GM23248 (cell line): ENCODE measurements around the gene SNAP29. TPM values are rescaled to one million over a fixed set of nuclear protein-coding genes. Genes with fewer than 3 reads are reported as not detected.
"Not testable (repeated sequence)": the region's sequence is repeated elsewhere in the genome, so short reads cannot be mapped to it uniquely, and the experiment has no call there.

Experiments
- DNase-seq: peaks from one replicate; pipeline ENCODE4 v3.0.0-alpha.2; 2015
- H2AFZ ChIP-seq: fragments of 200-600 bp; sonication (generic); 2 replicates; pipeline ENCODE4 v1.6.1; 2016; ENCODE audit warnings: antibody characterized with exemption
- H3F3A ChIP-seq: fragments of 200-600 bp; sonication (generic); 2 replicates; pipeline ENCODE4 v1.6.1; 2016; ENCODE audit warnings: mild to moderate bottlenecking, antibody characterized with exemption, mixed run types; ENCODE audit not compliant: insufficient read depth
- H3K27ac ChIP-seq: fragments of 200-600 bp; sonication (generic); 2 replicates; pipeline ENCODE4 v1.5.1; 2016; ENCODE audit warnings: mild to moderate bottlenecking
- H3K27me3 ChIP-seq: fragments of 200-600 bp; sonication (generic); replicated peaks from 2 replicates; pipeline ENCODE4 v1.6.1; 2016; ENCODE audit warnings: mild to moderate bottlenecking; ENCODE audit not compliant: insufficient read depth
- H3K36me3 ChIP-seq: fragments of 200-600 bp; sonication (generic); 2 replicates; pipeline ENCODE4 v1.6.1; 2016; ENCODE audit warnings: low read depth, mild to moderate bottlenecking
- H3K4me1 ChIP-seq: fragments of 200-600 bp; sonication (generic); 2 replicates; pipeline ENCODE4 v1.6.1; 2016; ENCODE audit warnings: mild to moderate bottlenecking; ENCODE audit not compliant: insufficient read depth
- H3K4me2 ChIP-seq: fragments of 200-600 bp; sonication (generic); one replicate; pipeline ENCODE4 v1.6.1; 2016; ENCODE audit warnings: mild to moderate bottlenecking; ENCODE audit not compliant: unreplicated experiment
- H3K4me3 ChIP-seq: fragments of 200-600 bp; sonication (generic); 2 replicates; pipeline ENCODE4 v1.5.1; 2016; ENCODE audit warnings: mild to moderate bottlenecking
- H3K79me2 ChIP-seq: fragments of 200-600 bp; sonication (generic); 2 replicates; pipeline ENCODE4 v1.6.1; 2016; ENCODE audit warnings: mild to moderate bottlenecking; ENCODE audit not compliant: insufficient read depth
- H3K9ac ChIP-seq: fragments of 200-600 bp; sonication (generic); 2 replicates; pipeline ENCODE4 v1.6.1; 2016; ENCODE audit warnings: mild to moderate bottlenecking
- H3K9me2 ChIP-seq: fragments of 200-600 bp; sonication (generic); 2 replicates; pipeline ENCODE4 v1.6.1; 2016; ENCODE audit warnings: mixed run types, mild to moderate bottlenecking, moderate library complexity; ENCODE audit not compliant: insufficient read depth
- H3K9me3 ChIP-seq: fragments of 200-600 bp; sonication (generic); one replicate; pipeline ENCODE4 v1.6.1; 2017; ENCODE audit warnings: low read depth
- H4K20me1 ChIP-seq: fragments of 200-600 bp; sonication (generic); 2 replicates; pipeline ENCODE4 v1.6.0; 2016; ENCODE audit not compliant: insufficient read depth
- EZH2 ChIP-seq: fragments of 200-600 bp; sonication (generic); IDR thresholded peaks from 2 replicates; pipeline ENCODE4 v1.6.1; 2018; ENCODE audit warnings: antibody characterized with exemption, mild to moderate bottlenecking; ENCODE audit not compliant: insufficient read depth, poor library complexity, severe bottlenecking
- EZH2phosphoT487 ChIP-seq: fragments of 200-600 bp; sonication (generic); IDR thresholded peaks from 2 replicates; pipeline ENCODE4 v1.6.1; 2018; ENCODE audit warnings: antibody characterized with exemption, moderate library complexity, mild to moderate bottlenecking, low read depth; ENCODE audit not compliant: insufficient read depth
- WGBS, 2 experiments: methylation state at CpG; one replicate each; pipeline ENCODE4 v1.1.6; 2015 to 2017; ENCODE audit warnings: low lambda C conversion rate in 2 of 2, low coverage in 1 of 2; ENCODE audit errors: missing lambda C conversion rate in 2 of 2; 5-methylcytosine and 5-hydroxymethylcytosine counted together
- in situ Hi-C: fragments of 300-500 bp; cut with MboI; formaldehyde crosslinking; loops from 2 replicates; pipeline ENCODE4 v1.15.0; 2020
- polyA plus RNA-seq: library from polyadenylated mRNA; unstranded; fragments of >200 nt; fragmentation: Nextera tagmentation; extraction: Ambion mirVana; gene quantifications from 2 replicates; pipeline ENCODE4 v1.2.1, GENCODE V29; 2016
- total RNA-seq: library from RNA; depleted of rRNA; stranded (reverse); fragments of >200 nt; shearing (Covaris generic); gene quantifications from 2 replicates; pipeline ENCODE4 v1.2.3, GENCODE V29; 2014

Gene SNAP29
- total and polyA plus RNA-seq, 2 experiments from 2014 or later = 13.8 to 35.8 TPM

GRCh38 chr22:20927940-20928572 lies 69.2 kb downstream of the SNAP29 start:
- no peak overlapping the region for H2AFZ ChIP-seq
- peaks cover 100% of the 10 kb centered on the region for H3K79me2 ChIP-seq
- no peak for TF ChIP-seq EZH2phosphoT487
- no peak for TF ChIP-seq EZH2
- H3F3A ChIP-seq = no peaks in the 10 kb centered on the region
- no peaks in the 10 kb centered on the region for H3K27me3 ChIP-seq
- no peaks in the 10 kb centered on the region for H3K4me1 ChIP-seq
- H3K9me2 ChIP-seq = no peaks in the 10 kb centered on the region
- H4K20me1 ChIP-seq = peaks cover 33% of the 10 kb centered on the region
- 99% methylated on average over 4 of the region's 4 CpGs for WGBS, 2 experiments
- no peak overlapping the region for H3K27ac ChIP-seq
- in situ Hi-C loops = no loop called here
- H3K9me3 ChIP-seq = no peaks in the 10 kb centered on the region
- DNase-seq = no peak
- H3K4me2 ChIP-seq = no peak overlapping the region
- no peaks in the 10 kb centered on the region for H3K36me3 ChIP-seq
- no peak overlapping the region for H3K9ac ChIP-seq
- H3K4me3 ChIP-seq = no peak overlapping the region

- Histone ChIP-seq H2AFZ (no peak overlapping the region), H3K9me3 (no peaks in the 10 kb centered on the region), H3K27ac (no peak overlapping the region), H3K27me3 (no peaks in the 10 kb centered on the region), H4K20me1 (peaks cover 33% of the 10 kb centered on the region), H3K4me3 (no peak overlapping the region), H3F3A (no peaks in the 10 kb centered on the region), H3K4me1 (no peaks in the 10 kb centered on the region), H3K36me3 (no peaks in the 10 kb centered on the region), H3K9ac (no peak overlapping the region), H3K4me2 (no peak overlapping the region), H3K9me2 (no peaks in the 10 kb centered on the region), H3K79me2 (peaks cover 100% of the 10 kb centered on the region)
- DNase-seq = no peak
- in situ Hi-C loops = no loop called here
- 77 to 95% methylated on average over 4 of the region's 4 CpGs for WGBS, 2 experiments
- TF ChIP-seq EZH2phosphoT487 = no peak
- TF ChIP-seq EZH2 = no peak
Observed at GRCh38 chr22:20928573-20928967, 69.8 kb downstream of the SNAP29 start.

GRCh38 chr22:20930004-20930403 lies 71.2 kb downstream of the SNAP29 start:
- H3F3A ChIP-seq = no peaks in the 10 kb centered on the region
- no peaks in the 10 kb centered on the region for H3K9me3 ChIP-seq
- H3K9ac ChIP-seq = no peak overlapping the region
- WGBS, 2 experiments = 97 to 100% methylated on average over 1 of the region's 1 CpG
- H3K36me3 ChIP-seq = peaks cover 7% of the 10 kb centered on the region; the same call in 1 of the 2 replicates
- in situ Hi-C loops = no loop called here
- H3K9me2 ChIP-seq = no peaks in the 10 kb centered on the region
- H2AFZ ChIP-seq = no peak overlapping the region
- H3K4me1 ChIP-seq = no peaks in the 10 kb centered on the region
- H3K27me3 ChIP-seq = no peaks in the 10 kb centered on the region
- H3K4me3 ChIP-seq = no peak overlapping the region
- TF ChIP-seq EZH2 = no peak
- no peak for TF ChIP-seq EZH2phosphoT487
- H3K4me2 ChIP-seq = no peak overlapping the region
- H4K20me1 ChIP-seq = peaks cover 33% of the 10 kb centered on the region
- H3K27ac ChIP-seq = no peak overlapping the region
- H3K79me2 ChIP-seq = peaks cover 100% of the 10 kb centered on the region
- DNase-seq = no peak

- H3K4me3 ChIP-seq, H2AFZ ChIP-seq, H3K36me3 ChIP-seq, H3K27ac ChIP-seq, H3K27me3 ChIP-seq, H3K9ac ChIP-seq, H3F3A ChIP-seq, H3K4me1 ChIP-seq, H3K4me2 ChIP-seq, H3K9me3 ChIP-seq, H3K9me2 ChIP-seq, DNase-seq, in situ Hi-C loops: not testable (repeated sequence)
- WGBS, 2 experiments = 93 to 94% methylated on average over 11 to 12 of the region's 12 CpGs
- H3K79me2 ChIP-seq = peaks cover 100% of the 10 kb centered on the region
- peaks cover 30% of the 10 kb centered on the region for H4K20me1 ChIP-seq
Observed at GRCh38 chr22:20930435-20930834, 71.6 kb downstream of the SNAP29 start.

GRCh38 chr22:20931126-20931654 lies 72.4 kb downstream of the SNAP29 start:
- no peak overlapping the region for H3K27ac ChIP-seq
- no peak overlapping the region for H3K9ac ChIP-seq
- TF ChIP-seq EZH2phosphoT487 (no peak), EZH2 (no peak)

More at GRCh38 chr22:20931126-20931654, 72.4 kb downstream of the SNAP29 start:
- Histone ChIP-seq H3K27me3 (no peaks in the 10 kb centered on the region), H3K36me3 (peaks cover 7% of the 10 kb centered on the region; the same call in 1 of the 2 replicates), H2AFZ (no peak overlapping the region), H3F3A (no peaks in the 10 kb centered on the region), H3K9me2 (no peaks in the 10 kb centered on the region), H3K4me1 (no peaks in the 10 kb centered on the region), H3K79me2 (peaks cover 100% of the 10 kb centered on the region), H3K4me3 (no peak overlapping the region), H4K20me1 (peaks cover 29% of the 10 kb centered on the region), H3K9me3 (no peaks in the 10 kb centered on the region), H3K4me2 (no peak overlapping the region)
- DNase-seq = no peak
- in situ Hi-C loops = no loop called here
- 98 to 99% methylated on average over 4 of the region's 4 CpGs for WGBS, 2 experiments
